ENCODE measurements around the gene FZD7.

Gene FZD7

GRCh38 chr2:202019689-202020450 is 13.8 kb upstream of the FZD7 start:
- no peak overlapping the region for H3K27ac ChIP-seq
- TF ChIP-seq, protein P1, sequence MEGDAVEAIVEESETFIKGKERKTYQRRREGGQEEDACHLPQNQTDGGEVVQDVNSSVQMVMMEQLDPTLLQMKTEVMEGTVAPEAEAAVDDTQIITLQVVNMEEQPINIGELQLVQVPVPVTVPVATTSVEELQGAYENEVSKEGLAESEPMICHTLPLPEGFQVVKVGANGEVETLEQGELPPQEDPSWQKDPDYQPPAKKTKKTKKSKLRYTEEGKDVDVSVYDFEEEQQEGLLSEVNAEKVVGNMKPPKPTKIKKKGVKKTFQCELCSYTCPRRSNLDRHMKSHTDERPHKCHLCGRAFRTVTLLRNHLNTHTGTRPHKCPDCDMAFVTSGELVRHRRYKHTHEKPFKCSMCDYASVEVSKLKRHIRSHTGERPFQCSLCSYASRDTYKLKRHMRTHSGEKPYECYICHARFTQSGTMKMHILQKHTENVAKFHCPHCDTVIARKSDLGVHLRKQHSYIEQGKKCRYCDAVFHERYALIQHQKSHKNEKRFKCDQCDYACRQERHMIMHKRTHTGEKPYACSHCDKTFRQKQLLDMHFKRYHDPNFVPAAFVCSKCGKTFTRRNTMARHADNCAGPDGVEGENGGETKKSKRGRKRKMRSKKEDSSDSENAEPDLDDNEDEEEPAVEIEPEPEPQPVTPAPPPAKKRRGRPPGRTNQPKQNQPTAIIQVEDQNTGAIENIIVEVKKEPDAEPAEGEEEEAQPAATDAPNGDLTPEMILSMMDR (IDR thresholded peaks at IDR 0.05) = no peak
- no peak overlapping the region for H3K4me3 ChIP-seq
- DNase-seq (ENCODE audit: low spot score) = no peak

GRCh38 chr2:202022755-202023154 is 10.9 kb upstream of the FZD7 start:
- TF ChIP-seq, protein P1 (IDR thresholded peaks at IDR 0.05) = no peak
- no peak overlapping the region for H3K4me3 ChIP-seq
- no peak overlapping the region for H3K27ac ChIP-seq
- no peak for DNase-seq (ENCODE audit: low spot score)

GRCh38 chr2:202023198-202023903 is 10.3 kb upstream of the FZD7 start:
- TF ChIP-seq, protein P1 (IDR thresholded peaks at IDR 0.05) = no peak
- H3K27ac ChIP-seq = no peak overlapping the region
- DNase-seq (ENCODE audit: low spot score) = no peak
- no peak overlapping the region for H3K4me3 ChIP-seq

GRCh38 chr2:202023904-202024266 is 9.8 kb upstream of the FZD7 start:
- no peak for DNase-seq (ENCODE audit: low spot score)
- Histone ChIP-seq H3K27ac (no peak overlapping the region), H3K4me3 (no peak overlapping the region)
- TF ChIP-seq, protein P1 (IDR thresholded peaks at IDR 0.05) = no peak

- TF ChIP-seq, protein P1 (IDR thresholded peaks at IDR 0.05) = no peak
- DNase-seq (ENCODE audit: low spot score) = no peak
- H3K27ac ChIP-seq = no peak overlapping the region
- no peak overlapping the region for H3K4me3 ChIP-seq
These were observed 8.8 kb upstream of the FZD7 start for GRCh38 chr2:202024871-202025270.

DNA sequence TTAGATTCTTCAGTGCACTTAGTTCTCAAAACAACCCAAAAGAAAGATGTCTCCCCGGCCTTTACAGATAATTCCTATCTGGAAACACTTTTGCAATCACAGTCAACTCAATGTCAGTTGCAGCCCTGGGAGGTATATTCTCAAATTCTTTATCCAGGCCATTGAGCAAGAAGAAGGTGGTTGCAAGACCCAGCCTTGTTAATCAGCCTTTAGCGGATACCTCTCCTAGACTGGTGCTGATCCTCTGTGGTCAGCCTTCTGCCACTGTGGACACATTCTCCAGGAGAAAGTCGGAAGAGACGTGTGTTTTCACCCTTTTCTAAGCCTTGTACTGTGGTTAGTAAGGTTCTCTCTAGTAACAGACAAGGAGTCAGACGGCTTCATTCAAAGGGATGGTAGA is 7.8 kb upstream of the FZD7 start:
- Histone ChIP-seq H3K27ac (no peak overlapping the region), H3K4me3 (no peak overlapping the region)
- TF ChIP-seq, protein P1 (IDR thresholded peaks at IDR 0.05) = no peak
- no peak for DNase-seq (ENCODE audit: low spot score)

DNA sequence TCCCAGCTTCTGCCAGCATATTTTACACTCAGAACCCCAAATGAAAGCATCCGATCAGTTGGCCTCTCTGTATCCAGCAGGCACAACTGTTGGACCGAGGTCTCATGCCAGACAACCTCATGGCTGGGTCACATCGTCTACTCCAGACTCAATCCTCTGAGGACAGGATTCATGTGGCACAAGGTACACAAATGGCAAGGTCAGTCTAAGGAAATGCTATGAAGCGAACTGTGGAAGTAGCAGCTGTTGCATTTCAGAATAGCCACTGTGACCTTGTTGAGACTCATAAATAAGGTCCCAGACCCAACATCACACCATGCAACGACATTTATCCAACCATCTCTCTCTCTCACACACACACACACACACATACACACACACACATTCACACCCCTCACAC is 7.1 kb upstream of the FZD7 start:
- no peak overlapping the region for H3K27ac ChIP-seq
- DNase-seq (ENCODE audit: low spot score) = no peak
- TF ChIP-seq, protein P1 (IDR thresholded peaks at IDR 0.05) = no peak
- no peak overlapping the region for H3K4me3 ChIP-seq

All from coronary artery (tissue), 2 donors.